Activated CD8-positive, alpha-beta memory T cell treated with anti-CD3 and anti-CD28 coated beads, Interleukin-2, amount 10 ng/mL, durations not matched to agents 7 days and 5 days (primary cell): ENCODE data around the gene AXDND1. TPM values are rescaled to one million over a fixed set of nuclear protein-coding genes. Genes with fewer than 3 reads are reported as not detected.
"Not testable (repeated sequence)": the region's sequence is repeated elsewhere in the genome, so short reads cannot be mapped to it uniquely, and the experiment has no call there.

ENCODE experiments used
- ATAC-seq: fragments of 150-1000 bp; cut with Tn5 transposase; one replicate; pipeline ENCODE4 v1.10.0; 2021; ENCODE audit warnings: moderate library complexity
- CTCF ChIA-PET: fragments of 350-600 bp; sonication (Branson Sonifier 250); formaldehyde crosslinking; loops from one replicate; lab custom pipeline; 2021; ENCODE audit warnings: antibody characterized with exemption; lab: Charles Lee
- DNase-seq: peaks from one replicate; pipeline ENCODE4 v3.0.0-alpha.2; 2020
- H3K27ac Mint-ChIP-seq: one replicate; pipeline ENCODE4 v1.8.0; 2021; ENCODE audit warnings: mild to moderate bottlenecking, mixed read lengths
- H3K27me3 Mint-ChIP-seq: one replicate; pipeline ENCODE4 v1.8.0; 2021; ENCODE audit warnings: mixed read lengths
- H3K36me3 Mint-ChIP-seq: one replicate; pipeline ENCODE4 v1.8.0; 2021; ENCODE audit warnings: mild to moderate bottlenecking, mixed read lengths
- H3K4me1 Mint-ChIP-seq: one replicate; pipeline ENCODE4 v1.8.0; 2021; ENCODE audit warnings: mixed read lengths
- H3K4me3 Mint-ChIP-seq: one replicate; pipeline ENCODE4 v1.8.0; 2021; ENCODE audit warnings: mild to moderate bottlenecking, moderate library complexity, mixed read lengths
- H3K9me3 Mint-ChIP-seq: one replicate; pipeline ENCODE4 v1.8.0; 2022; ENCODE audit warnings: low read depth, mixed read lengths
- total RNA-seq, 2 experiments: library from RNA; stranded (reverse); gene quantifications; one replicate each; pipeline ENCODE4 v1.2.3, GENCODE V29; 2021

The AXDND1 gene
- total RNA-seq, 2 experiments from 2014 or later: not detected

DNA sequence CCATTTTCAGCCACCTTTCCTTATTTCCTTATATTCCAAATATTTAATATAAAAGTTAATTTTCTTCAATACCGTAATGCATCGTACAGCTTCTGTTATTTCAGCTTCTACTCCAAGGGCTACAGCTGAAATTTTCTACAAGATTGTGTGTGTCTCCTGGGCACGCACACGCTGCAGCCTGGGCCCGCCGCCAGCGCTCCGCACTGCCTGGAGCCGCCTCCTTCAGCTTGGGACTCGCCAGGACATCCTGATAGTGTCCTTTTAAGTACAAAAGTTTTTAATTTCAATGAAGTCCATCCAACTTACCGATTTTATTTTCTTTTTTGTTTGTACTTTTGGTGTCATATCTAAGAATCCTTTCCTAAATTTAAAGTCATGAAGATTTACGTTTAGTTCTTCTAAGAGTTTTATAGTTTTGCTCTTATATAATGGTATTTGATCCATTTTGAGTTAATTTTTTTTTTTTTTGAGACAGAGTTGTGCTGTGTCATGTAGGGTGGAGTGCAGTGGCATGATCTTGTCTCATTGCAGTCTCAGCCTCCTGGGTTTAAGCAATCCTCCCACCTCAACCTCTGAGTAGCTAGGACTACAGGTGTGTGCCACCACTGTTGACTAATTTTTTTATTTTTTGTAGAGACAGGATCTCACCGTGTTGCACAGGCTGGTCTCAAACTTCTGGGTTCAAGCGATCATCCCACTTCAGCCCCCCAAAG, 82.8 kb downstream of the AXDND1 start:
- Mint-ChIP-seq H3K9me3 (no peaks in the 10 kb centered on the region), H3K4me1 (no peaks in the 10 kb centered on the region), H3K27me3 (peaks cover 11% of the 10 kb centered on the region), H3K36me3 (no peaks in the 10 kb centered on the region), H3K4me3 (no peak overlapping the region), H3K27ac (no peak overlapping the region)
- CTCF ChIA-PET: no interaction called here
- no peak for ATAC-seq
- DNase-seq: no peak

DNA sequence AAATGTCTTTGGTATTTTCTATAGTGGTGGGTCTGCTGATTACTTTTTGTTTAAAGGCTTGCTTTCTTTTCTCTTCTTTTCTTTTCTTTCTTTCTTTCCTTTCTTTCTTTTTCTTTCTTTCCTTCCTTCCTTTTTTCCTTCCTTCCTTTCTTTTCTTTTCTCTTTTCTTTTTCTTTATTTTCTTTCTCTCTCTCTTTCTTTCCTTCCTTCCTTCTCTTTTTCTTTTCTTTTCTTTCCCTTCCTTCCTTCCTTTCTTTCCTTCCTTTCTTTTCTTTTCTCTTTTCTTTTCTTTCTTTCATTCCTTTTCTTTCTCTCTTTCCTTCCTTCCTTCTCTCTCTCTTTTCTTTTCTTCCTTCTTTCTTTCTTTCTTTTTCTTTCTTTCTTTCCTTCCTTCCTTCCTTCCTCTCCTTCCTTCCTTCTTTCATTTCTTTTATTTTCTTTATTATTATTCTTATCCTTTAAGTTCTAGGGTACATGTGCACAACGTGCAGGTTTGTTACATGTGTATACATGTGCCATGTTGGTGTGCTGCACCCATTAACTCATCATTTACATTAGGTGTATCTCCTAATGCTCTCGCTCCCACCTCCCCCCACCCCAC, 93.9 kb downstream of the AXDND1 start:
- H3K27ac Mint-ChIP-seq, H3K4me3 Mint-ChIP-seq, H3K9me3 Mint-ChIP-seq, CTCF ChIA-PET, DNase-seq, H3K36me3 Mint-ChIP-seq, H3K27me3 Mint-ChIP-seq, H3K4me1 Mint-ChIP-seq, ATAC-seq: not testable (repeated sequence)

DNA sequence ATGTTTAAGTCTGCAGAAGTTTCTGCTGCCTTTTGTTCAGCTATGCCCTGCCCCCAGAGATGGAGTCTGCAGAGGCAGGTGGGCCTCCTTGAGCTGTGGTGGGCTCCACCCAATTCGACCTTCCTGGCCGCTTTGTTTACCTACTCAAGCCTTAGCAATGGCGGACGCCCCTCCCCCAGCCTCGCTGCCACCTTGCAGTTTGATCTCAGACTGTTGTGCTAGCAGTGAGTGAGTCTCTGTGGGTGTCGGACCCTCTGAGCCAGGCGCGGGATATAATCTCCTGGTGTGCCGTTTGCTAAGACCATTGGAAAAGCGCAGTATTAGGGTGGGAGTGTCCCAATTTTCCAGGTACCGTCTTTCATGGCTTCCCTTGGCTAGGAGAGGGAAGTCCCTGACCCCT, 99.9 kb downstream of the AXDND1 start:
- DNase-seq, H3K27ac Mint-ChIP-seq, H3K36me3 Mint-ChIP-seq, CTCF ChIA-PET, H3K27me3 Mint-ChIP-seq, ATAC-seq, H3K4me3 Mint-ChIP-seq, H3K9me3 Mint-ChIP-seq, H3K4me1 Mint-ChIP-seq: not testable (repeated sequence)

DNA sequence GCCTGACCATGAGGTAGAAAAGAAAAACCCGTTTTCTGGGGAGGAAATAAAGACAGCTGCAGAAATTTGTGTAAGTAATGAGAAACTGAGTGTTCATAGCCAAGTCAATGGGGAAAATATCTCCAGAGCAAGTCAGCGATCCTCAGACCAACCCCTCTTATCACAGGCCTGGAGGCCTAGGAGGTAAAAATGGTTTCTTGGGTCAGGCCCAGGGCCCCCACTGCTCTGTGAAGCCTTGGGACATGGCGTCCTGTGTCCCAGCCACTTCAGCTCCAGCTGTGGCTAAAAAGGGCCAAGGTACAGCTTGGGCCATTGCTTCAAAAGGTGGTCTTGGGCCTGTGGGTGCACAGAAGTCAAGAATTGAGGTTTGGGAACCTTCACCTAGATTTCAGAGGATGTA, 108.9 kb downstream of the AXDND1 start:
- Mint-ChIP-seq H3K9me3 (peaks cover 30% of the 10 kb centered on the region), H3K27me3 (no peaks in the 10 kb centered on the region), H3K27ac (no peak overlapping the region), H3K4me1 (no peaks in the 10 kb centered on the region), H3K36me3 (no peaks in the 10 kb centered on the region), H3K4me3 (no peak overlapping the region)
- ATAC-seq (no peak), DNase-seq (no peak)
- CTCF ChIA-PET: no interaction called here

DNA sequence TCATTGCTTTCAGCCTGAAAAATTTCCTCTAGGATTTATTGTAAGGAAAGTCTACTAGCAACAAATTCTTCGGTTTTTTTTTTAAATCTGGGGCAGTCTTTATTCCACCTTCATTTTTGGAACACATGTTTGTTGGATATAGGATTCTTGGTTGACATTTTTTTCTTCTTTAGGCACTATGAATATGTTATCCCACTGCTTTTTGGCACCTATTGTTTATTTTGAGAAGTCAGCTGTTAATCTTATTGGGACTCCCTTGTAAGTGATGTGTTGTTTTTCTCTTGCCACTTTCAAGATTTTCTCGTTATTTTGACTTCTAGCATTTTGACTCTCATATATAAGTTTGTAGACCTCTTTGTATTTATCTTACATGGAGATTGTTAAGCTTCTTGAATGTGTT, 110.7 kb downstream of the AXDND1 start:
- DNase-seq (no peak), ATAC-seq (no peak)
- CTCF ChIA-PET: no interaction called here
- H3K36me3 Mint-ChIP-seq: no peaks in the 10 kb centered on the region
- H3K4me1 Mint-ChIP-seq: no peaks in the 10 kb centered on the region
- no peak overlapping the region for H3K27ac Mint-ChIP-seq
- peaks cover 34% of the 10 kb centered on the region for H3K9me3 Mint-ChIP-seq
- H3K27me3 Mint-ChIP-seq: no peaks in the 10 kb centered on the region
- H3K4me3 Mint-ChIP-seq: no peak overlapping the region

DNA sequence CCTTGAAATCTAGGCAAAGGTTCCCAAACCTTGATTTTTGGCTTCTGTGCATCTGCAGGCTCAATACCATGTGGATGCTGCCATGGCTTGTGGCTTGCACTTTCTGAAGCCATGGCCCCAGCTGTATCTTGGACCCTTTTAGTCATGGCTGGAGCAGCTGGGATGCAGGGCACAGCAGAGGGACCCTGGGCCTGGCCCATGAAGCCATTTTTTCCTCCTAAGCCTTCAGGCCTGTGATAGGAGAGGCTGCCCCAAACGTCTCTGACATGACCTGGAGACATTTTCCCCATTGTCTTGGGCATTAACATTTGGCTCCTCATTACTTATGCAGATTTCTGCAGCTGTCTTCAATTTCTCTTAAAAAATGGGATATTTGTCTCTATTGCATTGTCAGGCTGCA, 112.6 kb downstream of the AXDND1 start:
- H3K4me3 Mint-ChIP-seq: no peak overlapping the region

DNA sequence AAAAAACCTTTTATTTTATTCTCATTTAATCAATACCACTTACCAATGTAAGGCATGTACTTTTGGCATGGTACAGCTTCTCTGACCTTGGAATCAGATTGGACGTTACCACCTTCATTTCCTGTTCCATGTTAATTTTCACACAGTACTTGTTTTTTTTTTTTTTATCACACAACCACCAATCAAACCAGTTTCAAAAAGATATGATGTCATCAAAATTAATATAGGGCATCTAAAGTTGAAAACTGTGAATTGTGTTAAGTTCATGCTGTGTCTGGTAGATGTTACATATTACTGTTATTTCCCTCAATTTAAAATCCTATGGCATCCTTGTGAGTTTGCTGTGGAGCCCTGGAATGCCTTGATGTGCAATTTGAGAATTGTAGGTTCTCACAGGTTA, 124.8 kb downstream of the AXDND1 start:
- Mint-ChIP-seq H3K4me1 (no peaks in the 10 kb centered on the region), H3K36me3 (no peaks in the 10 kb centered on the region), H3K4me3 (no peak overlapping the region), H3K27me3 (no peaks in the 10 kb centered on the region), H3K27ac (no peak overlapping the region), H3K9me3 (peaks cover 9% of the 10 kb centered on the region)
- DNase-seq: no peak
- CTCF ChIA-PET: no interaction called here
- ATAC-seq: no peak

More for the DNA sequence above, 112.6 kb downstream of the AXDND1 start:
- Mint-ChIP-seq H3K27ac (no peak overlapping the region), H3K4me1 (no peaks in the 10 kb centered on the region), H3K9me3 (peaks cover 36% of the 10 kb centered on the region), H3K36me3 (no peaks in the 10 kb centered on the region), H3K27me3 (no peaks in the 10 kb centered on the region)
- DNase-seq (no peak), ATAC-seq (no peak)
- CTCF ChIA-PET: no interaction called here

DNA sequence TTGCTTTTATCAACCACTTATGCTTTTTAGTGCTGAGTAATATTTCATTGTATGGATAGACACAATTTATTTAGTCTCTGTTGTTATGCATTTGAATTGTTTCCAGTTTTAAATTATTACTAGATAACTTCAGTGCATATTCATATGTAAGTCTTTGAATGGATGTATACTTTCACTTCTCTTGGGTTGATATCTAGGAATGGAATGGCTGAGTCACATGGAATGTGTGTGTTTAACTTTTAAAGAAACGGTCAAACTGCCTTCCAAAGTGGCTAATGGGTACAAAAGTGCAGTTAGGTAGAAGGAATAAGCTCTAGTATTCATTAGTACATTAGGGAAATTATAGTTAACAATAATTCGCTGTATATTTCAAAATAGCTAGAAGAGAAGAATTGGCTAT, 127.6 kb downstream of the AXDND1 start:
- Mint-ChIP-seq H3K36me3 (no peaks in the 10 kb centered on the region), H3K27ac (no peak overlapping the region), H3K4me1 (no peaks in the 10 kb centered on the region), H3K4me3 (no peak overlapping the region), H3K9me3 (no peaks in the 10 kb centered on the region), H3K27me3 (no peaks in the 10 kb centered on the region)
- CTCF ChIA-PET: no interaction called here
- DNase-seq (no peak), ATAC-seq (no peak)

DNA sequence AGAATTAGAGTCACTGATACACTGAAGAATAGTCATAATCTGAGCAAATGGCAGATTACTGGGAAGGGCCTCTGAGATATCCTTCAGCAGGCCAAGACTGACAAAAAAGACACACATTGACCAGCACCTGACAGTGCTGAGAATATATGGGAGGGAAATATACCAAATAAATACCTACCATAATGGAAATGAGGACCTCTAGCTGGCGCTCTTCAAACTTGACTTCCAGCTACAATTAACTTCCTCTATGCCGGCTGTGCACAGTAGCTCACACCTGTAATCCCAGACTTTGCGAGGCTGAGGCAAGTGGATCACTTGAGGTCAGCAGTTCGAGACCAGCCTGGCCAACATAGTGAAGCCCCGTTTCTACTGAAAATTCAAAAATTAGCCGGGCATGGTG, 140.4 kb downstream of the AXDND1 start:
- Mint-ChIP-seq H3K36me3 (no peaks in the 10 kb centered on the region), H3K27me3 (no peaks in the 10 kb centered on the region), H3K4me1 (peaks cover 3% of the 10 kb centered on the region), H3K4me3 (no peak overlapping the region), H3K27ac (no peak overlapping the region), H3K9me3 (no peaks in the 10 kb centered on the region)
- CTCF ChIA-PET: no interaction called here
- ATAC-seq (no peak), DNase-seq (no peak)

DNA sequence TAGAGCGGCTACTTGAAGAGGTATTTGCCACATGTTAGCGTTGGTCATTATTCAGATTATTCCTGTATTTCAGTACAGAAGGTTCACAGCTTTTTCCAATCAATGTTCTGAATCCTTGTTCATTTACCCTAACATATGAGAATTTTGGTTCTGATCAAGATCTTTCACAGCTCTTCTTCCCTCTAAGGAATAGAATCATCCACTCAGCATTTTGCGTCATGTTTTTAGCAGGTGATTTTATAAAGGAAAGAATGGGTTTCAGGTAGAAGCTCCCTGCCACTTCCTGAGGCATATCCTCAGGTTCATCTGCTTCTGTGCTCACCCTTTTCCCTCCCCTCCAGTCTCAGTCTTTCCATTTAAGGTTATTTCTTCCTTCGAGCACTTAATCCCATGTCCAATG, 143.6 kb downstream of the AXDND1 start:
- H3K27me3 Mint-ChIP-seq: no peaks in the 10 kb centered on the region
- H3K9me3 Mint-ChIP-seq: no peaks in the 10 kb centered on the region
- peaks cover 3% of the 10 kb centered on the region for H3K4me1 Mint-ChIP-seq
- CTCF ChIA-PET: no interaction called here
- H3K4me3 Mint-ChIP-seq: no peak overlapping the region
- no peak overlapping the region for H3K27ac Mint-ChIP-seq
- H3K36me3 Mint-ChIP-seq: no peaks in the 10 kb centered on the region
- DNase-seq (no peak), ATAC-seq (no peak)

DNA sequence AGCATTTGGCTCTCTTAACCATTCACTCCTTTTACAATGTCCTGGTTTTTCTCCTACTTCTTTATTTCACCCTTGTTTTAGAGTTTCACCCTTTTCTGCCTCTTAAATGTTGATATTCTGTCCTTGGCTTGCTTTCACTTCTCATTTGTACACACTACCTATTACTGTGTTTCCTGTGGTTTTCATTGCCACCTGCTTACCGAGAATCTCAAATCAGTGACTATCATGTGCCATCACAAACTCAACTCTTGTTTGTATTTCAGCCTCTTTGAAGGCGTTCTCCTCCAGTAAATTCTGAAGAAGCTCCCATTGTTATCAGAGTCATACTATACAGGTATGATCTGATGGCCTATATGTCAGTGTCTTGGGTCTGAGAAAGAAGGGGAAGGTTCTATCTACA, 144.3 kb downstream of the AXDND1 start:
- DNase-seq: no peak
- H3K27ac Mint-ChIP-seq: no peak overlapping the region
- peaks cover 3% of the 10 kb centered on the region for H3K4me1 Mint-ChIP-seq
- H3K9me3 Mint-ChIP-seq: no peaks in the 10 kb centered on the region
- no peak overlapping the region for H3K4me3 Mint-ChIP-seq
- no peak for ATAC-seq
- no peaks in the 10 kb centered on the region for H3K27me3 Mint-ChIP-seq
- no peaks in the 10 kb centered on the region for H3K36me3 Mint-ChIP-seq
- CTCF ChIA-PET: no interaction called here

DNA sequence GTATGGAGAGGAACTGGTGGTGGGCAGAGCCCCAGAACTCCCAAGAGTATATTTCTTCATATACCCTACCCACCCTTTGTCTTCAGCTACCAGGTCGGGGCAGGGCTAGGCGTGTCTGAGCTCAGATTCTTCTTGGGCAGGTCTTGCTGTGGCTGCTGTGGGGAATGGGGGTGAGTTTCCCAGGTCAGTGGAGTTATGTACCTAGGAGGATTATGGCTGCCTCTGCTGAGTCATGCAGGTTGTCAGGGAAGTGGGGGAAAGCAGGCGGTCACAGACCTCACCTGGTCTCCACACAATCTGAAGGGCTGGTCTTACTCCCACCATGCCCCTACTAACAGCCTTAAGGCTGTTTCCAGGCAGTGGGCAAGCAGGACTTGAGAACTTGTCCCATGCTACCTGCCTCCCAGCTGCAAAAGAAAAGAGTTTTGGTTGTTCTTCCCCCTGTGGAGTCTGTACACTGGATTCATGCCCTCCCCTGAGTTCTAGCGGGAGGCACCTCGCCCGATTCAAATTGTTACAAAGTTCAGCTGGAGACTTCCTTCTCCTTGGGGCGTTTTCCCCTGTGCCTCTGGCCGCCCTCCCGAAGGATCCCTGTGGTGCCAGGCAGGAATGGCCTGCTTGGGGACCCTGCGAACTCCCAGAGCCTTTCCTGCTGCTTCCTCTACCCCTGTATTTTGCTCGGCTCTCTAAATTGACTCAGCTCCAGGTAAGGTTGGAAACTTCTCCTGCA, 151.4 kb downstream of the AXDND1 start:
- ATAC-seq (no peak), DNase-seq (no peak)
- CTCF ChIA-PET: no interaction called here
- no peaks in the 10 kb centered on the region for H3K4me1 Mint-ChIP-seq
- H3K27me3 Mint-ChIP-seq: no peaks in the 10 kb centered on the region
- H3K27ac Mint-ChIP-seq: no peak overlapping the region
- H3K4me3 Mint-ChIP-seq: no peak overlapping the region
- H3K36me3 Mint-ChIP-seq: no peaks in the 10 kb centered on the region
- H3K9me3 Mint-ChIP-seq: no peaks in the 10 kb centered on the region

DNA sequence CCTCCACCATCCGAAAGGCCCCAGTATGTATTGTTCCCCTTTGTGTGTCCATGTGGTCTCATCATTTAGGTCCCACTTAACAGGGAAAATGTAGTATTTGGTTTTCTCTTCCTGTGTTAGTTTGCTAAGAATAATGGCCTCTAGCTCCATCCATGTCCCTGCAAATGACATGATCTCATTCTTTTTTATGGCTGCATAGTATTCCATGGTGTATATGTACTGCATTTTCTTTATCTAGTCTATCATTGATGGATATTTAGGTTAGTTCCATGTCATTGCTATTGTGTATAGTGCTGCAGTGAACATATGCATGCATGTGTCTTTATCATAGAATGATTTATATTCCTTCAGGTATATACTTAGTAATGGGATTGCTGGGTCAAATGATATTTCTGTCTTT, 152.8 kb downstream of the AXDND1 start:
- H3K4me3 Mint-ChIP-seq, H3K27ac Mint-ChIP-seq, CTCF ChIA-PET, H3K9me3 Mint-ChIP-seq, H3K27me3 Mint-ChIP-seq, ATAC-seq, DNase-seq, H3K4me1 Mint-ChIP-seq, H3K36me3 Mint-ChIP-seq: not testable (repeated sequence)
